DMS114 treated with DMSO at 0.1 percent for 48 hours (cell line): ENCODE data around the gene SETBP1.

Experiments used
- DNase-seq: peaks from one replicate; lab custom pipeline; 2025; ENCODE audit not compliant: unreplicated experiment; lab: John Stamatoyannopoulos, UW

Gene SETBP1

GRCh38 chr18:45102126-45102525 is 421.4 kb downstream of the SETBP1 start:
- DNase-seq = no peak

GRCh38 chr18:45102863-45103262 is 422.2 kb downstream of the SETBP1 start:
- no peak for DNase-seq

GRCh38 chr18:45103319-45104048 is 422.8 kb downstream of the SETBP1 start:
- no peak for DNase-seq

GRCh38 chr18:45104049-45104395 is 423.3 kb downstream of the SETBP1 start:
- DNase-seq = no peak

- no peak for DNase-seq
These were observed 425.7 kb downstream of the SETBP1 start for GRCh38 chr18:45106331-45106774.

- DNase-seq = no peak
These were observed 426.7 kb downstream of the SETBP1 start for GRCh38 chr18:45107425-45107824.

- DNase-seq = no peak
These were observed 428.1 kb downstream of the SETBP1 start for GRCh38 chr18:45108754-45109153.

GRCh38 chr18:45109271-45109670 is 428.6 kb downstream of the SETBP1 start:
- DNase-seq = no peak

GRCh38 chr18:45109706-45110105 is 429.0 kb downstream of the SETBP1 start:
- DNase-seq = no peak

GRCh38 chr18:45110577-45111501 is 430.2 kb downstream of the SETBP1 start:
- DNase-seq = no peak

GRCh38 chr18:45111502-45111848 is 430.8 kb downstream of the SETBP1 start:
- DNase-seq = no peak

GRCh38 chr18:45112682-45113081 is 432.0 kb downstream of the SETBP1 start:
- no peak for DNase-seq

GRCh38 chr18:45116116-45116515 is 435.4 kb downstream of the SETBP1 start:
- no peak for DNase-seq
